ENCODE measurements around the gene F8. TPM values are rescaled to one million over a fixed set of nuclear protein-coding genes. Genes with fewer than 3 reads are reported as not detected.

The F8 gene
- total and polyA plus RNA-seq, 9 of the 15 experiments (the other 6 are each of a cell fraction or from before 2014, with no cell fraction given) = 0.41 to 3.8 (median 0.91) TPM

GRCh38 chrX:155070975-155071693, 48.6 kb upstream of the F8 start, which contains the start of the genes BRCC3, CMC4 and MTCP1 (continued):
- TF ChIP-seq ZNF75A (CRISPR knock-in tag; IDR thresholded peaks at IDR 0.05) = no peak
- TF ChIP-seq RAD51 (IDR thresholded peaks at IDR 0.05; ENCODE audit: borderline replicate concordance, low read depth) = no peak
- TF ChIP-seq NR2C2 (CRISPR knock-in tag; IDR thresholded peaks at IDR 0.05) = no peak
- peak; percentile 27; the same call in 1 of the 2 replicates for TF ChIP-seq NR2C2 (tag; IDR thresholded peaks at IDR 0.05)
- no peak for TF ChIP-seq RBM14 (IDR thresholded peaks at IDR 0.05; ENCODE audit: borderline replicate concordance, insufficient read depth, low read depth, low read length)
- TF ChIP-seq POLR2B (IDR thresholded peaks at IDR 0.05; ENCODE audit: low read depth, partially characterized antibody) = peak; percentile 74
- no peak for TF ChIP-seq KLF13 (tag; IDR thresholded peaks at IDR 0.05; ENCODE audit: borderline replicate concordance, low read depth)
- TF ChIP-seq NFE2L1 (tag; IDR thresholded peaks at IDR 0.05; ENCODE audit: borderline replicate concordance, low read depth) = no peak
- no peak for TF ChIP-seq CBFA2T2 (conservative IDR thresholded peaks at IDR 0.05)
- no peak for TF ChIP-seq FIP1L1 (IDR thresholded peaks at IDR 0.05; ENCODE audit: low read depth, low read length, poor library complexity, severe bottlenecking)
- TF ChIP-seq EWSR1 (IDR thresholded peaks at IDR 0.05; ENCODE audit: borderline replicate concordance, low read depth, partially characterized antibody) = no peak
- no peak for TF ChIP-seq ZNF311 (CRISPR knock-in tag; IDR thresholded peaks at IDR 0.05)
- no peak for TF ChIP-seq TOE1 (IDR thresholded peaks at IDR 0.05; ENCODE audit: borderline replicate concordance)
- TF ChIP-seq TOE1 (CRISPR knock-in tag; IDR thresholded peaks at IDR 0.05; ENCODE audit: borderline replicate concordance, low read depth) = no peak
- no peak for TF ChIP-seq ZFPM2 (CRISPR knock-in tag; IDR thresholded peaks at IDR 0.05)
- TF ChIP-seq KDM5B (IDR thresholded peaks at IDR 0.05; ENCODE audit: insufficient replicate concordance, low read depth, low read length) = peak; percentile 86
- no peak for TF ChIP-seq ZNF655 (CRISPR knock-in tag; IDR thresholded peaks at IDR 0.05)
- TF ChIP-seq ZNF253 (CRISPR knock-in tag; conservative IDR thresholded peaks at IDR 0.05) = no peak
- no peak for TF ChIP-seq HEY1 (CRISPR knock-in tag; IDR thresholded peaks at IDR 0.05; ENCODE audit: borderline replicate concordance)
- TF ChIP-seq BRF1 (IDR thresholded peaks at IDR 0.05; ENCODE audit: borderline replicate concordance, extremely low read depth, insufficient read length) = no peak
- no peak for TF ChIP-seq SRSF9 (IDR thresholded peaks at IDR 0.05; ENCODE audit: borderline replicate concordance, low read depth, low read length)
- no peak for TF ChIP-seq CEBPB (tag; IDR thresholded peaks at IDR 0.05)
- no peak for TF ChIP-seq SMAD1 (IDR thresholded peaks at IDR 0.05; ENCODE audit: low read depth, low read length, partially characterized antibody)
- TF ChIP-seq POLR2H (tag; IDR thresholded peaks at IDR 0.05; ENCODE audit: low read depth) = peak; percentile 58
- no peak for TF ChIP-seq TCF15 (CRISPR knock-in tag; IDR thresholded peaks at IDR 0.05)
- 0 out of 2 replicates have a peak, but pooled peaks have one; percentile 59 for TF ChIP-seq KLF1 (tag; IDR thresholded peaks at IDR 0.05)
- no peak for TF ChIP-seq ILF3 (IDR thresholded peaks at IDR 0.05; ENCODE audit: borderline replicate concordance)

Data from K562 (cell line).